ENCODE data around the gene CCND3.

DNA sequence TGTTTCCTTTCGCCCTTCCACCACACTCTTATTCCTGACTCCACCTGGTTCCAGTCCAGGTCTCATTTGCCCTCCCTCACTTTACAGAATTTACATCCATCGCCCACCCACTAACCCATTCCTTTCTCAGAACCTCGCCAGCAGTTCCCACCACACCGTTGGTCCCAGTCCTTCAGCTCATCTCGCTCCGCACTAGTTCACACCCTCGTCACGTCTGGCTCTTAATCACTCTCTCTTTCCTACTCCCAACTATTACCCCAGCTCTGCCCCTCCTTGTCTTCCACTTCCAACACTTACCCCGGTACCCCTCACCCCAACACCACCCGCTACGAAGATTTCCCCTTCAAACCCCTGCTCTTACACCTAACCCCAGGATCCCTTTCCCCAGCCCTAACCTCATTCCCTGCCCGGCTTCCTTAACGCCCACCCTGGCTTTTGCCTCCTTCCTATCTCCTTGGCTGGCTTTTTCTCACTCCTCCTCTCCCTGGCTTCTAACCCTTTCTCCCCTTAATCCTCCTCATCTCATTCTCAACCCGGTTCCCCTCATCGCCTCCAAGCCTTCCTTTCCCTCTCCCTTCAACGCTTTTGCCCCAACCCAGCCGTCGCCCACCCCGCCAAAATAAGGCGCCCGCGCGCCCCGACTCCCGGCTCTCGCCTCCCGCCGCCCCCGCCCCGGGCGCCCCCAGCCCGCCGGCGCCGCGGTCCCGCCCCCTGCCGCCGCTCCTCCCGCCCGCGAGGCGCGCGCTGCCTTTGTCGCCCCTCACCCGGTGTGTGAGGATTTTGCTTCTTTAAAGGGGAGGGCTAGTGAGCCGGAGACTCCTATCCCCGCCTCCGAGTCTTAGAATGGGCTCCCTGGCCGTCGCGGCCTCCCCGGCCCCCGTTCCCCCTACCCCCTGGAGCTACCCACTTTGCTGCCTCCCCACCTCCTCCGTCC lies 47.0 kb downstream of the CCND3 start:
- TF ChIP-seq, protein P1, sequence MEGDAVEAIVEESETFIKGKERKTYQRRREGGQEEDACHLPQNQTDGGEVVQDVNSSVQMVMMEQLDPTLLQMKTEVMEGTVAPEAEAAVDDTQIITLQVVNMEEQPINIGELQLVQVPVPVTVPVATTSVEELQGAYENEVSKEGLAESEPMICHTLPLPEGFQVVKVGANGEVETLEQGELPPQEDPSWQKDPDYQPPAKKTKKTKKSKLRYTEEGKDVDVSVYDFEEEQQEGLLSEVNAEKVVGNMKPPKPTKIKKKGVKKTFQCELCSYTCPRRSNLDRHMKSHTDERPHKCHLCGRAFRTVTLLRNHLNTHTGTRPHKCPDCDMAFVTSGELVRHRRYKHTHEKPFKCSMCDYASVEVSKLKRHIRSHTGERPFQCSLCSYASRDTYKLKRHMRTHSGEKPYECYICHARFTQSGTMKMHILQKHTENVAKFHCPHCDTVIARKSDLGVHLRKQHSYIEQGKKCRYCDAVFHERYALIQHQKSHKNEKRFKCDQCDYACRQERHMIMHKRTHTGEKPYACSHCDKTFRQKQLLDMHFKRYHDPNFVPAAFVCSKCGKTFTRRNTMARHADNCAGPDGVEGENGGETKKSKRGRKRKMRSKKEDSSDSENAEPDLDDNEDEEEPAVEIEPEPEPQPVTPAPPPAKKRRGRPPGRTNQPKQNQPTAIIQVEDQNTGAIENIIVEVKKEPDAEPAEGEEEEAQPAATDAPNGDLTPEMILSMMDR (conservative IDR thresholded peaks at IDR 0.05; ENCODE audit: low read depth, low read length), result no peak
- TF ChIP-seq EZH2 (IDR thresholded peaks at IDR 0.05; ENCODE audit: borderline replicate concordance, low read depth, low read length, poor library complexity, severe bottlenecking), result no peak

All from A673 (cell line).